Measurements from ENCODE around the gene ARHGAP27. TPM values are rescaled to one million over a fixed set of nuclear protein-coding genes. Genes with fewer than 3 reads are reported as not detected.

The ARHGAP27 gene
- total RNA-seq, 1 experiment from 2014 or later: 171 TPM

- DNase-seq (ENCODE audit: low spot score): peak; percentile 89
These were observed 902 bp downstream of the ARHGAP27 start for GRCh38 chr17:45431531-45432404.

- peak; percentile 89 for DNase-seq (ENCODE audit: low spot score)
These were observed 1.7 kb downstream of the ARHGAP27 start for GRCh38 chr17:45430738-45431530.

- no peak for DNase-seq (ENCODE audit: low spot score)
These were observed 2.5 kb downstream of the ARHGAP27 start for GRCh38 chr17:45430006-45430737.

GRCh38 chr17:45429339-45430005, 3.2 kb downstream of the ARHGAP27 start:
- no peak for DNase-seq (ENCODE audit: low spot score)

- no peak for DNase-seq (ENCODE audit: low spot score)
These were observed 3.7 kb downstream of the ARHGAP27 start for GRCh38 chr17:45428931-45429338.

GRCh38 chr17:45428050-45428617, 4.5 kb downstream of the ARHGAP27 start:
- DNase-seq (ENCODE audit: low spot score): peak; percentile 81

- no peak for DNase-seq (ENCODE audit: low spot score)
These were observed 5.4 kb downstream of the ARHGAP27 start for GRCh38 chr17:45427181-45427835.

- no peak for DNase-seq (ENCODE audit: low spot score)
These were observed 6.1 kb downstream of the ARHGAP27 start for GRCh38 chr17:45426561-45426960.

- DNase-seq (ENCODE audit: low spot score): no peak
These were observed 6.7 kb downstream of the ARHGAP27 start for GRCh38 chr17:45425984-45426413.

GRCh38 chr17:45425125-45425983, 7.3 kb downstream of the ARHGAP27 start:
- peak; percentile 99 for DNase-seq (ENCODE audit: low spot score)

GRCh38 chr17:45424769-45425124, 7.9 kb downstream of the ARHGAP27 start:
- peak; percentile 24 for DNase-seq (ENCODE audit: low spot score)

- DNase-seq (ENCODE audit: low spot score): no peak
These were observed 8.7 kb downstream of the ARHGAP27 start for GRCh38 chr17:45423975-45424335.

GRCh38 chr17:45423304-45423974, 9.2 kb downstream of the ARHGAP27 start:
- peak; percentile 23 for DNase-seq (ENCODE audit: low spot score)

- peak; percentile 83 for DNase-seq (ENCODE audit: low spot score)
These were observed 17.4 kb downstream of the ARHGAP27 start for GRCh38 chr17:45414990-45415881.

- DNase-seq (ENCODE audit: low spot score): peak; percentile 69
These were observed 19.2 kb downstream of the ARHGAP27 start for GRCh38 chr17:45413498-45413923.

GRCh38 chr17:45411348-45412105, 21.1 kb downstream of the ARHGAP27 start:
- DNase-seq (ENCODE audit: low spot score): peak; percentile 87

Measured in HT-29 (cell line).